Osteocyte (in vitro differentiated cells): ENCODE data around the gene CCM2. TPM values are rescaled to one million over a fixed set of nuclear protein-coding genes. Genes with fewer than 3 reads are reported as not detected.

Source experiments
- DNase-seq: peaks from one replicate; pipeline ENCODE4 v3.0.0; 2021; ENCODE audit warnings: mixed read lengths; ENCODE audit not compliant: unreplicated experiment; ENCODE audit errors: extremely low spot score
- H3K27ac Mint-ChIP-seq: one replicate; pipeline ENCODE4 v1.8.0; 2021; ENCODE audit warnings: mild to moderate bottlenecking, mixed read lengths; ENCODE audit not compliant: unreplicated experiment
- H3K27me3 Mint-ChIP-seq: one replicate; pipeline ENCODE4 v1.8.0; 2021; ENCODE audit warnings: mixed read lengths; ENCODE audit not compliant: unreplicated experiment
- H3K36me3 Mint-ChIP-seq: one replicate; pipeline ENCODE4 v1.8.0; 2021; ENCODE audit warnings: mixed read lengths; ENCODE audit not compliant: unreplicated experiment
- H3K4me1 Mint-ChIP-seq: one replicate; pipeline ENCODE4 v1.8.0; 2021; ENCODE audit warnings: mixed read lengths; ENCODE audit not compliant: unreplicated experiment
- H3K4me3 Mint-ChIP-seq: one replicate; pipeline ENCODE4 v1.8.0; 2021; ENCODE audit warnings: mild to moderate bottlenecking, moderate library complexity, mixed read lengths; ENCODE audit not compliant: unreplicated experiment
- H3K9me3 Mint-ChIP-seq: one replicate; pipeline ENCODE4 v1.8.0; 2021; ENCODE audit warnings: mixed read lengths; ENCODE audit not compliant: unreplicated experiment
- CTCF ChIP-seq: fragments of 200-600 bp; sonication (generic); IDR thresholded peaks from 2 replicates; pipeline ENCODE4 v1.5.0; 2021; ENCODE audit warnings: antibody characterized with exemption, mild to moderate bottlenecking, moderate library complexity
- total RNA-seq: library from RNA; stranded (reverse); gene quantifications from 2 replicates; pipeline ENCODE4 v1.2.1, GENCODE V29; 2021

The CCM2 gene
- total RNA-seq, 1 donor from 2014 or later, result 42.3 TPM

- Mint-ChIP-seq H3K4me1 (peaks cover 38% of the 10 kb centered on the region), H3K36me3 (peaks cover 22% of the 10 kb centered on the region), H3K4me3 (peak overlapping the region; percentile 88), H3K27ac (peak overlapping the region; percentile 98), H3K9me3 (no peaks in the 10 kb centered on the region), H3K27me3 (no peaks in the 10 kb centered on the region)
- no peak for TF ChIP-seq CTCF
- DNase-seq, result no peak
Measured at GRCh38 chr7:44985900-44986217, 14.1 kb upstream of the CCM2 start.

GRCh38 chr7:44986218-44987053 lies 13.6 kb upstream of the CCM2 start:
- H3K9me3 Mint-ChIP-seq, result no peaks in the 10 kb centered on the region
- H3K4me1 Mint-ChIP-seq, result peaks cover 34% of the 10 kb centered on the region
- peak overlapping the region; percentile 88 for H3K4me3 Mint-ChIP-seq
- peaks cover 22% of the 10 kb centered on the region for H3K36me3 Mint-ChIP-seq
- H3K27me3 Mint-ChIP-seq, result no peaks in the 10 kb centered on the region
- H3K27ac Mint-ChIP-seq, result peak overlapping the region; percentile 98
- peak; percentile 96 for DNase-seq
- TF ChIP-seq CTCF, result no peak

DNA sequence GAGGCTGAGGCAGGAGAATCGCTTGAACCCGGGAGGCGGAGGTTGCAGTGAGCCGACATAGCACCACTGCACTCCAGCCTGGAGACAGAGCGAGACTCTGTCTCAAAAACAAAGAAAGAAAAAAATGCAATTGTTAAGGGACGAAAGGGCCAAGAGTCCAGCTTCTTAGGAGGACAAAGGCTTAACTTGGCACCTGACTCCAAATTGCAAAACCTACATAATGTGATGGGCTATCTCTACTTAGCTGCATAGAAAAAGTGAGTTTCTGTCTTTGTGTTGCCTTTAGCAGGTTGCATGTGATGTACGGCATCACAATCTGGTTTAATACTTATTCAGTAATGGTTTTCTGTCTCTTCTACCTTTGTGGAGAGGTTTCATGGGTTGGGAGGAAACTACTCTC lies 12.5 kb upstream of the CCM2 start:
- peaks cover 34% of the 10 kb centered on the region for H3K4me1 Mint-ChIP-seq
- no peak for DNase-seq
- no peak for TF ChIP-seq CTCF
- H3K4me3 Mint-ChIP-seq, result peak overlapping the region; percentile 88
- peak overlapping the region; percentile 98 for H3K27ac Mint-ChIP-seq
- peaks cover 22% of the 10 kb centered on the region for H3K36me3 Mint-ChIP-seq
- no peaks in the 10 kb centered on the region for H3K9me3 Mint-ChIP-seq
- H3K27me3 Mint-ChIP-seq, result no peaks in the 10 kb centered on the region

DNA sequence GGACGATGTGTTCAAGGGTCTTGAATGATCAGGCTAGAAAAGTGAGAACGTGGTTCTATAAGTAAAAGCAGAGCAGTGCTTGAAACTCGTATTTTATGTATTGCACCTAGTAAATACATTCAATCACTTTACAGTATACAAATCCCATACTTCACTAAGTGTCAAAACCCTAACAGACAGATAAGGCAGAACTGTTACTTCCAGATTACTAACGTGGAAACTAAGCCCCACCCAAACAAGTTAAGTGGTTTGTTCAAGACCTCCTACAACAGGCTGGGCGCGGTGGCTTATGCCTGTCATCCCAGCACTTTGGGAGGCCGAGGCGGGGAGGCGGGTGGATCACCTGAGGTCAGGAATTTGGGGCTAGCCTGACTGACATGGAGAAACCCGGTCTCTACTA lies 12.0 kb upstream of the CCM2 start:
- Mint-ChIP-seq H3K27ac (no peak overlapping the region), H3K4me3 (no peak overlapping the region), H3K36me3 (peaks cover 17% of the 10 kb centered on the region), H3K9me3 (no peaks in the 10 kb centered on the region), H3K27me3 (no peaks in the 10 kb centered on the region), H3K4me1 (peaks cover 34% of the 10 kb centered on the region)
- TF ChIP-seq CTCF, result no peak
- no peak for DNase-seq

GRCh38 chr7:44988701-44989100 lies 11.3 kb upstream of the CCM2 start:
- no peak overlapping the region for H3K27ac Mint-ChIP-seq
- peaks cover 12% of the 10 kb centered on the region for H3K36me3 Mint-ChIP-seq
- no peak for TF ChIP-seq CTCF
- no peak overlapping the region for H3K4me3 Mint-ChIP-seq
- H3K9me3 Mint-ChIP-seq, result no peaks in the 10 kb centered on the region
- DNase-seq, result no peak
- no peaks in the 10 kb centered on the region for H3K27me3 Mint-ChIP-seq
- peaks cover 34% of the 10 kb centered on the region for H3K4me1 Mint-ChIP-seq
